Measurements from ENCODE around the gene ATP7A.

GRCh38 chrX:78042601-78043000 is 132.1 kb downstream of the ATP7A start:
- TF ChIP-seq CTCF (IDR thresholded peaks at IDR 0.05) (no peak), EZH2 (IDR thresholded peaks at IDR 0.05; ENCODE audit: borderline replicate concordance, insufficient read depth, low read depth, low read length, poor library complexity, severe bottlenecking) (no peak)

Data from B cell (primary cell).